ENCODE results near the gene RERE.

DNA sequence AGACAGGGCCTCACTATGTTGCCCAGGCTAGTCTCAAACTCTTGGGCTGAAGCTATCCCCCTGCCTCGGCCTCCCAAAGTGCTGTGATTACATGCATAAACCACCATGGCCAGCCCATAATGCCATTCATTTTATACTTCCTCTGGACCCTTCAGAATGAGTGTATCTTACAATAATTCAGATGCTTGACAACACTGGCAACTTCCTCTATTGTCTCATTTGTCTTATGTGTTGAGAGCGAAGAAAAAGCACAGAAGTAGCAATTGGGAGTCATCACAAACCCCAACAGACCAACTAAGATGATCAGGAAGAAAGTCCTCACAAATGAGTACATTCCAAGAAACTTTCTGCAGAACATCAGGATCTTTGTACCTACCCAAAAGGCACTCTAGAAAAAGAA is 191.9 kb downstream of the RERE start:
- TF ChIP-seq, protein P1, sequence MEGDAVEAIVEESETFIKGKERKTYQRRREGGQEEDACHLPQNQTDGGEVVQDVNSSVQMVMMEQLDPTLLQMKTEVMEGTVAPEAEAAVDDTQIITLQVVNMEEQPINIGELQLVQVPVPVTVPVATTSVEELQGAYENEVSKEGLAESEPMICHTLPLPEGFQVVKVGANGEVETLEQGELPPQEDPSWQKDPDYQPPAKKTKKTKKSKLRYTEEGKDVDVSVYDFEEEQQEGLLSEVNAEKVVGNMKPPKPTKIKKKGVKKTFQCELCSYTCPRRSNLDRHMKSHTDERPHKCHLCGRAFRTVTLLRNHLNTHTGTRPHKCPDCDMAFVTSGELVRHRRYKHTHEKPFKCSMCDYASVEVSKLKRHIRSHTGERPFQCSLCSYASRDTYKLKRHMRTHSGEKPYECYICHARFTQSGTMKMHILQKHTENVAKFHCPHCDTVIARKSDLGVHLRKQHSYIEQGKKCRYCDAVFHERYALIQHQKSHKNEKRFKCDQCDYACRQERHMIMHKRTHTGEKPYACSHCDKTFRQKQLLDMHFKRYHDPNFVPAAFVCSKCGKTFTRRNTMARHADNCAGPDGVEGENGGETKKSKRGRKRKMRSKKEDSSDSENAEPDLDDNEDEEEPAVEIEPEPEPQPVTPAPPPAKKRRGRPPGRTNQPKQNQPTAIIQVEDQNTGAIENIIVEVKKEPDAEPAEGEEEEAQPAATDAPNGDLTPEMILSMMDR (IDR thresholded peaks at IDR 0.05) = no peak
- TF ChIP-seq NFYB (CRISPR knock-in tag; conservative IDR thresholded peaks at IDR 0.05; ENCODE audit: low read depth) = no peak
- TF ChIP-seq IRF2 (CRISPR knock-in tag; IDR thresholded peaks at IDR 0.05; ENCODE audit: borderline replicate concordance, low read depth) = no peak
- no peak for TF ChIP-seq SMAD4 (CRISPR knock-in tag; IDR thresholded peaks at IDR 0.05)
- TF ChIP-seq ZNF138 (CRISPR knock-in tag; conservative IDR thresholded peaks at IDR 0.05) = no peak
- TF ChIP-seq, protein P2, sequence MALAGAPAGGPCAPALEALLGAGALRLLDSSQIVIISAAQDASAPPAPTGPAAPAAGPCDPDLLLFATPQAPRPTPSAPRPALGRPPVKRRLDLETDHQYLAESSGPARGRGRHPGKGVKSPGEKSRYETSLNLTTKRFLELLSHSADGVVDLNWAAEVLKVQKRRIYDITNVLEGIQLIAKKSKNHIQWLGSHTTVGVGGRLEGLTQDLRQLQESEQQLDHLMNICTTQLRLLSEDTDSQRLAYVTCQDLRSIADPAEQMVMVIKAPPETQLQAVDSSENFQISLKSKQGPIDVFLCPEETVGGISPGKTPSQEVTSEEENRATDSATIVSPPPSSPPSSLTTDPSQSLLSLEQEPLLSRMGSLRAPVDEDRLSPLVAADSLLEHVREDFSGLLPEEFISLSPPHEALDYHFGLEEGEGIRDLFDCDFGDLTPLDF (CRISPR knock-in tag; IDR thresholded peaks at IDR 0.05) = no peak
- TF ChIP-seq, protein P3, sequence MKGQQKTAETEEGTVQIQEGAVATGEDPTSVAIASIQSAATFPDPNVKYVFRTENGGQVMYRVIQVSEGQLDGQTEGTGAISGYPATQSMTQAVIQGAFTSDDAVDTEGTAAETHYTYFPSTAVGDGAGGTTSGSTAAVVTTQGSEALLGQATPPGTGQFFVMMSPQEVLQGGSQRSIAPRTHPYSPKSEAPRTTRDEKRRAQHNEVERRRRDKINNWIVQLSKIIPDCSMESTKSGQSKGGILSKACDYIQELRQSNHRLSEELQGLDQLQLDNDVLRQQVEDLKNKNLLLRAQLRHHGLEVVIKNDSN (CRISPR knock-in tag; IDR thresholded peaks at IDR 0.05) = no peak
- TF ChIP-seq, protein P4, sequence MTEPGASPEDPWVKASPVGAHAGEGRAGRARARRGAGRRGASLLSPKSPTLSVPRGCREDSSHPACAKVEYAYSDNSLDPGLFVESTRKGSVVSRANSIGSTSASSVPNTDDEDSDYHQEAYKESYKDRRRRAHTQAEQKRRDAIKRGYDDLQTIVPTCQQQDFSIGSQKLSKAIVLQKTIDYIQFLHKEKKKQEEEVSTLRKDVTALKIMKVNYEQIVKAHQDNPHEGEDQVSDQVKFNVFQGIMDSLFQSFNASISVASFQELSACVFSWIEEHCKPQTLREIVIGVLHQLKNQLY (CRISPR knock-in tag; IDR thresholded peaks at IDR 0.05) = no peak
- no peak for TF ChIP-seq SP1 (CRISPR knock-in tag; conservative IDR thresholded peaks at IDR 0.05)
- TF ChIP-seq MXD4 (CRISPR knock-in tag; IDR thresholded peaks at IDR 0.05; ENCODE audit: borderline replicate concordance) = no peak
- TF ChIP-seq ESRRA (CRISPR knock-in tag; IDR thresholded peaks at IDR 0.05; ENCODE audit: borderline replicate concordance) = no peak

Data from WTC11 (cell line).